GM04503 (cell line): ENCODE results near the gene ORM1.

Experiments used
- DNase-seq: peaks from one replicate; pipeline ENCODE4 v3.0.0-alpha.2; 2012; ENCODE audit warnings: low read depth

Gene ORM1

GRCh38 chr9:114287763-114288192, 35.1 kb upstream of the ORM1 start:
- DNase-seq, result no peak

- DNase-seq, result no peak
These were observed 34.5 kb upstream of the ORM1 start for GRCh38 chr9:114288193-114289091.

DNA sequence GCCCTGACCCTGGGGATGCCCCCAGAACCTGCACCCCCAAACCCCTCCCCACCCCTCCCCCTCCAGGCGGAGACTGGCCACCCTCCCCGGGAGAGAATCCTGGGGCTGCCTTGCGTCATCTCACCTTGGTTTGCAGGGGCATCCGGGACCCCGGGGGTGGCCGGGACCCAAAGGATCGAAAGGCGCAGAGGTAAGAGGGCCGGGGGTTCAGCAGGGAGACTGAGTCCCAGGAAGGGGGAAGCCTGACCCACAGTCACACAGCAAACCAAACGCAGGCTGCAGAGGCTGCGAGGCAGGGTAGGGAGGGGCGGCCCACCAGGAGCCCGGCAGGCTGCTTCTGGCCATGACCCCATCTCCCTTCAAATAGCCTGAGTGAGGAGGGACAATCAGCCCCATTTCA, 33.8 kb upstream of the ORM1 start:
- no peak for DNase-seq

GRCh38 chr9:114289571-114290481, 33.1 kb upstream of the ORM1 start:
- DNase-seq, result no peak

DNA sequence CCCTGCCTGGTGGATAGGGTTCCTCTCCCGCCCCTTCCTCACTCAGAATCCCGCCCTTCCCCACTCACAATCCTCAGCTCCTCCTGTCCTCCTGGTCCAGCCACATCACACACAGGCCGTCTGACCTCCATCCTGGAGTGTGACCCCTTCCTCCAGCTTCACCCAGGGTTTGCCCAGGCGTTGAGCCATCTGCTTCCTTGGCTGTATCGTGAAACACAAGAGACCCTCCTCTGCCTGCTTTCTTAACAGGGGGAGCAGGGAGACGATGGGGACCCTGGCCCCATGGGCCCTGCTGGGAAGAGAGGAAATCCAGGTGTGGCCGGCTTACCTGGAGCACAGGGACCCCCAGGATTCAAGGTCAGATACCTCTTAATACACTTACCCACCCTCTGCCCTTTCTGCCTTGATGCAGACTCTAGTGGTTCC, 32.3 kb upstream of the ORM1 start:
- DNase-seq, result no peak

GRCh38 chr9:114291064-114291474, 31.8 kb upstream of the ORM1 start:
- no peak for DNase-seq

- DNase-seq, result no peak
These were observed 30.9 kb upstream of the ORM1 start for GRCh38 chr9:114291886-114292590.

- no peak for DNase-seq
These were observed 28.2 kb upstream of the ORM1 start for GRCh38 chr9:114294664-114295063.

DNA sequence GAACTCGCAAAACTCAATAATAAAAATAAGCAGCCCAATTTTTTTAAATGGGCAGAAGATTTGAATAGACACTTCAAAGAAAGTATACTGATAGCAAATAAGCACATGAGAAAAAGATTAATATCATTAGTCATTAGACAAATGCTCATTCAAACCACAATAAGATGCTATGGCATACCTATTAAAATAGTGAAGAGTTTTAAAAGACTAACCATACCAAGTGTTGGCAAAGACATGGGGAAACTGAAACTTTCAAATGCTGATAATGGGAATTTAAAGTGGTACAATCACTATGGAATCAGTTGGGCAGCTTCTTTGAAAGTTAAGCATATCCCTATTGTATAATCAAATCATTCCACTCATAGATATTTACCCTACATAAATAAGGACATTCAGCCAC, 26.6 kb upstream of the ORM1 start:
- no peak for DNase-seq

GRCh38 chr9:114299286-114300152, 23.4 kb upstream of the ORM1 start:
- no peak for DNase-seq

- DNase-seq, result no peak
These were observed 22.6 kb upstream of the ORM1 start for GRCh38 chr9:114300153-114300845.

DNA sequence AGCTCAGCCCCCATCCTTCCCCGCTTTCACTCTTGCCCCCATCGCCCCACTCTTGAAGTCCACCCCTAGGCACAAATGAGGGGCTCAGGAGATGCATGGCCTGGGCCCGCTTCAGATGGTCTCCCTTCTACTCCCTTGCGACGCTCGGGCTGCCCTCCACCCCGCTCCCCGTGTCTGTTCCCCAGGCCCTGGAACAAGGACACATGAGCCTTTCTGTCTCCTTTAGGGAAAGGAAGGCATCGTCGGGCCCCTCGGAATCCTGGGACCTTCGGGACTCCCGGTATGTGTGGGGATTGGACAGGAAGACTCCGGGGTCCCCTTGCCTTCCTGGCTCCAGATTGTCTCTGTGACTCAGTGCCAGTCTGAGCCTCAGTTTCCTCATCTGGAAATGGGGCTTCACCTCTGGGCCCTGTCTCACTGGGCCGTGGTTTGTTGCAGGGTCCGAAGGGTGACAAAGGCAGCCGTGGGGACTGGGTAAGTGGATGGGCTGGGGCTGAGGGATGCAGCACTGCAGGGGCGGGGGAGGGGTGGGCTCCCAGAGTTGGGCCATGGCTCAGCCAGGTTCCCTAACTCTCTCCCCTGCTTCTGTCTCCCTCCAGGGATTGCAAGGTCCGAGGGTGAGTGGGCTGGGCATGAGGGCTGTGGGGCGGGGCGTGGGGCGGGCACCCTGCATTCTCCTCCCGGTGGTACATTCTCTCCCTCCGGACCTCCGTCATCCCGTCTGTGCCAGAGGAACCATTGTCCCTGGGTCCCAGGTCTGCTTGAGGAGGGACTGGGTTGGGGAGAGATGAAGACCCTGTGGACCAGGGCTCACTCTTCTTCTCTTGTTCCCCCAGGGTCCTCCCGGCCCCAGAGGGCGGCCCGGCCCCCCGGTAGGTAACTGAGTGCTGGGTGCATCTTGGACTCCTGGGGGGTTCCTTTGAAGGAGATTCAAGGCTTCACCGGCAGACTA, 21.8 kb upstream of the ORM1 start:
- DNase-seq, result no peak

GRCh38 chr9:114301798-114302565, 20.9 kb upstream of the ORM1 start:
- no peak for DNase-seq

GRCh38 chr9:114302727-114303126, 20.2 kb upstream of the ORM1 start:
- no peak for DNase-seq

DNA sequence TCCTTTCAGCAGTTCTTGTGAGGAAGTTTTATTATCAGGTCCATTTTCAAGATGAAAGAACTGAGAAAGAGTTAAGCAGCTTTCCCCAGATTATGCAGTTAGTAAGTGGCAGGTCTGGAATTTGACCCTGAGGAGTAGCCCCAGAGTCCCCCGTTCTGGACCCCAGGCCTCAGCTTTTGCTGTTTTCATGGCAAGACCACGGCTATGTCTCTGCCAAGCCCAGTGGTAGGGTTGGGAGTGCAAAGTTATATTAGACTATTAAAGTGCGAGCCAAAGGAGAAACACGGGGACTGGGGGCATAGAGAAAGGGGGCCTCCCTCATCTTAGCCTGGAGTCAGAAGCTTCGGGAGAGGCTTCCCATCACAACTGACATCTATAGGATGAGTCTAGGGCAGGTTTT, 19.3 kb upstream of the ORM1 start:
- no peak for DNase-seq

DNA sequence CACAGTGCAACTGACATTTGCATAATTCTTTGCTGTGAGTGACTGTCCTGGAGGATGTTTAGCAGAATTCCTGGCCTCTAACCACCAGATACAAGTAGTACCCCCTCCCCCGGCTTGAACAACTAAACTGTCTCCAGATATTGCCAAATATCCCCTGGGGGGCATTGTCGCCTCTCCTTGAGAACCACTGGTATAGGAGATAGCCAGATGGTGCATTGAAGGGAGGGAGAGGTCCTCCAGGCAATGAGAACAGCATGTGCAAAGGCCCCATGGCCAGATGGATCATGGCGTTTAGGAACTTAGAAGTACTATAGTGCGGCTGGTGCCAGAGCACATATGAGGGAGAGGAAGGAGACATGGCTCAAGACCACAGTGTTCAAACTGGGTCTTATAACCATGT, 18.9 kb upstream of the ORM1 start:
- DNase-seq, result no peak

- DNase-seq, result no peak
These were observed 18.3 kb upstream of the ORM1 start for GRCh38 chr9:114304416-114305188.

- no peak for DNase-seq
These were observed 15.0 kb upstream of the ORM1 start for GRCh38 chr9:114307899-114308267.
